ENCODE measurements around the gene SERPINB13.

DNA sequence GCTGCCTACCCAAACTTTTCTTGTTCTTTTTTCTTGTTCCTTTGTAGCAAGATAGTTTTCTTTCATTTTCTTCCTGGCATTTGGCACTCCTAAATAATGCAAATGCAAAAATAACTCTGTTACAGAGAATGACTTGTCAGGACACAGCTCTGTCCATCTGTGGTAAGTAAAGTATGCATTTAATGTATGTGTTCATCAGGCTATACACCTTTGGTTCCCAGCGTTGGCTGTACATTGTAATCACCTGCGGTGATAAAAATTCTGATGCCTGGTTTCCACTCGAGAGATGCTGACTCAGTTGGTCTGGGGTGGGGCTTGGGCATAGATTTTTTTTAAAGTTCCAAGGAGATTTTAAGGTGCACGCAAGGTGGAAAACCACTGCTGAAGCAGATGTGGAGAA lies at the start of gene SERPINB13:
- TF ChIP-seq, protein P1, sequence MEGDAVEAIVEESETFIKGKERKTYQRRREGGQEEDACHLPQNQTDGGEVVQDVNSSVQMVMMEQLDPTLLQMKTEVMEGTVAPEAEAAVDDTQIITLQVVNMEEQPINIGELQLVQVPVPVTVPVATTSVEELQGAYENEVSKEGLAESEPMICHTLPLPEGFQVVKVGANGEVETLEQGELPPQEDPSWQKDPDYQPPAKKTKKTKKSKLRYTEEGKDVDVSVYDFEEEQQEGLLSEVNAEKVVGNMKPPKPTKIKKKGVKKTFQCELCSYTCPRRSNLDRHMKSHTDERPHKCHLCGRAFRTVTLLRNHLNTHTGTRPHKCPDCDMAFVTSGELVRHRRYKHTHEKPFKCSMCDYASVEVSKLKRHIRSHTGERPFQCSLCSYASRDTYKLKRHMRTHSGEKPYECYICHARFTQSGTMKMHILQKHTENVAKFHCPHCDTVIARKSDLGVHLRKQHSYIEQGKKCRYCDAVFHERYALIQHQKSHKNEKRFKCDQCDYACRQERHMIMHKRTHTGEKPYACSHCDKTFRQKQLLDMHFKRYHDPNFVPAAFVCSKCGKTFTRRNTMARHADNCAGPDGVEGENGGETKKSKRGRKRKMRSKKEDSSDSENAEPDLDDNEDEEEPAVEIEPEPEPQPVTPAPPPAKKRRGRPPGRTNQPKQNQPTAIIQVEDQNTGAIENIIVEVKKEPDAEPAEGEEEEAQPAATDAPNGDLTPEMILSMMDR (conservative IDR thresholded peaks at IDR 0.05; ENCODE audit: low read length) = no peak
- no peak for TF ChIP-seq EZH2phosphoT487 (IDR thresholded peaks at IDR 0.05; ENCODE audit: borderline replicate concordance)

Data from Loucy (cell line).